CD4-positive, alpha-beta T cell treated with Interleukin-4 for 4 hours (primary cell): Measurements from ENCODE around the gene ELMO3.

ENCODE experiments used
- DNase-seq: peaks from one replicate; pipeline ENCODE4 v3.0.0-alpha.2; 2020

Gene ELMO3

DNA sequence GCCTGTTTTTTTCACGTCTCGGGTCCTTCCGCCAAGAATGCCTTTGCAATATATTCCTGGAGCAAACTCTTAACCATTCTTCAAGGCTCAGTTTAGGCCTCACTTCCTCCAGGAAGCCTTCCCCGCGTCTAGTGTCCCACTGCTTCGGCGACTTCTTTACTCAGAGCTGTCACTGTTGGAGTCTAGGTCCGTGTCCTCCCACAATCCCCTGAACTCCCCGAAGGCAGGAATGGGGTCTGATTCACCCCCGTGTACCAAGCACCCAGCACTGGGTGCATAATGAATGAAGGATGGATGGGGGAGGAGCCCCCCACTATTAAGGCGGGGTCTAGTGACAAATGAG, 15.7 kb upstream of the ELMO3 start:
- DNase-seq: no peak

GRCh38 chr16:67183627-67184452, 15.1 kb upstream of the ELMO3 start, which contains the start of gene MATCAP1:
TSS of gene MATCAP1 (minus strand) at chr16:67183963. CDS start at chr16:67180610, 3,353 bp downstream.
- DNase-seq: peak; percentile 97

DNA sequence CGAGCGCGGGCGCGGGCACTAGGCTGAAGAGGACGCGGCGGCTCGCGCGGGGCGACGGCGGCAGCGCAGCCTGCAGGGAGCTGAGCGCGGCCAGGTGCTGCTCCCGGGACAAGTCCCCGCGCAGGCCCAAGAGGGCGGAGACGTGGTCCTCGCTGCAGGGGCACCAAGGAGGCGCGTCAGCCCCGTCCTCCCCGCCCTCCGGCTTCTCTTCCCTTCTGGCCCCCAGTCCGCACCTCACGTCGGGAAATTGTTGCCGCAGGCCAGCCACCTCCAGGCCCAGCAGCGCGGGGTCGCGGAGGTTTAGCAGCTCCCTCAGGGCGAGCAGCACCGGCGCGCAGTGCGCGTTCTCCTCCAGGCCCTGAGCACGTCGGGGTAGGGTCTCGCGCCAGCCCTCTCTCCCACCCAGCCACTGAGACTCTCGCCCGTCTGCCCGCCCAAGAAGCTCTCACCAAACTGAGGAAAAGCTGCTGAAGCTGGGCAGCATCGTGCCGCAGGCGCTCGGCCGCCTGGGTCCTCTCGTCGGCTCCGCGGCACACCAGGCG, 14.4 kb upstream of the ELMO3 start:
- DNase-seq: no peak

DNA sequence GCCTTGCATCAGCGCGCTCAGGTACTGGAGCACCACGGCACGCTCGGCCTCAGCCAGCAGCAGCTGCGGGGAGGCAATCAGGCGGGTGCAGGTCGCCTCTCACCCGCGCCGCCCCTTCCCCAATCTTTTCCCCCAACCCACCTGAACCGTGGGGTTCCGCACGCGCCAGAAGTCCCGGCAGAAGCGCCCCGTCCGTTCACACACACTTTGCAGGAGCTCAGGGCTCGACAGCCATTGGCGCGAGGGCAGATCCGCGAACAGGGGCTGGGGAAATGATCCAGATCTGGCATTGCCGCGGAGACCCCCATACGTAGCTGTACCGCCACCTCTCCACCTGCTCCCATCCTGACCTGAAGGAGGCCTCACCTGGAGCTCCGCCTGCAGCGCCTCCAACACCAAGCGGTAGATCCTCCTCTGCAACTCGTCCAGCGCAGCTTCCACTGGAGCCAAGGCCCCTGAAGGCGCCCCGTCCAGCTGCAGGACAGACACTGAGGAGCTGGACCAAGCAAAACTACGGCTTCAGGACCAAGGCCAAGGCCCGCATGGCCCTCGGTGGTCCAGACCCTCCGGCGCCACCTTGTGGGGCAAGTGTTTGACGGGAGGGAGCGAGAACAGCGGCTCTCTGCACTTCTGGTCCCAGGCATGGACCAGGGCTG, 13.8 kb upstream of the ELMO3 start:
- peak; percentile 72 for DNase-seq

DNA sequence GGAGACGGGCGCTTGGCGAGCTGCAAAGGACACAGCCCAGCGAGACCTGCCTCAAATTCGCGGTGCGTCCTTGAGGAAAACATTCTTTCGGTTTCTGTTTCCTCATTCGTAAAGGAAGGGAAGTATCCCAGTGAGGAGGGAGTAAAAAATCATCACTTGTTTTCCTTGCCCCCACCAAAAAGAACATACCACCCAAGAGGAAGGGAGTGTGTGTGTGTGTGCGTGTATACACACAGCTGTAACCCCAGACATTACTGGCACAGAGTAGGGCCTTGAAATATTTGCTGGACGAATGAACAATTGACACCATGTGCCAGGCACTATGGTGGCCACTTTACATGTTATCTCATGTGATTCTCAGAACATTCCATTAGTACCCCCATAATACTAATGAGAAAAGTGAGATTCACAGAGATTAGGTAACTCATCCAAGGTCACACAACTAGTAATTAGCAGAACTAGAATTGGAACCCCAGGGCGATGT, 13.2 kb upstream of the ELMO3 start:
- DNase-seq: no peak

DNA sequence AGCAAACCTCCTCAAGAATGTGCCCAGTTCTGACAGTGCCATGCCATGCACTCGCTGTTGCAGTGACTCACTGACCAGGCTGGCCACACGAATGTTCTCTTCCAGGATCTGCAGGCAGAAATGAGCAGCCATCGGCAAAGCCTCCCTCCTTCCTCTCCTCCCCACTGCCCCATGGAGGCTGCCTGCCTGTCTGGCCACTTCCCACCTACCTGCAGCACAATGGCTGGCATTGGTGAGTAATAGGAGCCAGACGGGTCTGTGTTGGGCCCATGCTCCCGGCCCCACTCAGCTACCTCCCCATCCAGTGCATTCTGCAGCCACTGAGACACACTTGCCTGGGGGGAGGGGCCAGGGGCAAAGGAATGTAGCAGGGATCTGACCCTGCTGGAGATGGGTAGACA, 12.4 kb upstream of the ELMO3 start:
- no peak for DNase-seq

GRCh38 chr16:67187175-67187890, 11.6 kb upstream of the ELMO3 start:
- no peak for DNase-seq

DNA sequence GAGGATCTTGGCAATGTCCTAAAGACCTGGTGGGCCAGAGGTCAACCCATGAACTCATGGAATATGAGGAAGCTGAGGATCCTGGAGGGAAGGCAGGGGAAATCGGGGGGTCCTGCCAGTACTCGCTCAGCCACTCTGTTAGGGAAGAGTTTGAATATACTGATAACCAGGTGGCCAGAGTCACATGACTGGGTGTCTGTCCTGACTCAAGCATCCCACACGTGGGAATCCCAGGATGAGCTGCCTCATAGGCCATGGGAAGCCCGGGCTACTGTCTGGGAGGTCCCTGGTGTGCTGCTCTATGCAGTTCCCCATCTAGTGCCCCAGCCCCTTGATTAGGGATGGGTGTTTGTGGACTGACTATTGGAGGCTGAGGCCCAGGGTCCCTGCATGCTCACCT, 10.6 kb upstream of the ELMO3 start:
- no peak for DNase-seq

GRCh38 chr16:67188798-67189197, 10.1 kb upstream of the ELMO3 start:
- DNase-seq: no peak

DNA sequence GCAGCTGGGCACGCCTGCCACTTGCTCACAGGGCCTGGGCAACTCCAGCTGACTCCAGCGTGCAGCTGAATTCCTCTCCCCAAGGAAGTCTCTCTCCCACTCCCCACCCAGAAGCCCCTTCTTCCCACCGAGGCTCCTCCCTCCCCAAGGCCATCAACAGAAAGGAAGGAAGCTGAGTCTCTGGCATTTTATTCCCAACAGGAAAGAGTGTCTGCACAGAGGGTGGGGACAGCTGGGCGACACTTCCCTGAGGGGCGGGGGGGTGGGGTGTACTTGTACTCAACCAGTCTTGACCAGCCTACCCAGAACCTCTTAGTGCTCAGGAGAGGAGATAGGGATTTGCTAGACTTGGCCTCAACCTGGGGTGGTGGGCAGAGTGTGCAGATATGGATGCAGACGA, 8.9 kb upstream of the ELMO3 start, which contains the start of gene EXOC3L1:
EXOC3L1 (minus strand) TSS at position 96 of the 400 bp plus-strand sequence. CDS start 460 bp downstream, outside the sequence.
- no peak for DNase-seq

DNA sequence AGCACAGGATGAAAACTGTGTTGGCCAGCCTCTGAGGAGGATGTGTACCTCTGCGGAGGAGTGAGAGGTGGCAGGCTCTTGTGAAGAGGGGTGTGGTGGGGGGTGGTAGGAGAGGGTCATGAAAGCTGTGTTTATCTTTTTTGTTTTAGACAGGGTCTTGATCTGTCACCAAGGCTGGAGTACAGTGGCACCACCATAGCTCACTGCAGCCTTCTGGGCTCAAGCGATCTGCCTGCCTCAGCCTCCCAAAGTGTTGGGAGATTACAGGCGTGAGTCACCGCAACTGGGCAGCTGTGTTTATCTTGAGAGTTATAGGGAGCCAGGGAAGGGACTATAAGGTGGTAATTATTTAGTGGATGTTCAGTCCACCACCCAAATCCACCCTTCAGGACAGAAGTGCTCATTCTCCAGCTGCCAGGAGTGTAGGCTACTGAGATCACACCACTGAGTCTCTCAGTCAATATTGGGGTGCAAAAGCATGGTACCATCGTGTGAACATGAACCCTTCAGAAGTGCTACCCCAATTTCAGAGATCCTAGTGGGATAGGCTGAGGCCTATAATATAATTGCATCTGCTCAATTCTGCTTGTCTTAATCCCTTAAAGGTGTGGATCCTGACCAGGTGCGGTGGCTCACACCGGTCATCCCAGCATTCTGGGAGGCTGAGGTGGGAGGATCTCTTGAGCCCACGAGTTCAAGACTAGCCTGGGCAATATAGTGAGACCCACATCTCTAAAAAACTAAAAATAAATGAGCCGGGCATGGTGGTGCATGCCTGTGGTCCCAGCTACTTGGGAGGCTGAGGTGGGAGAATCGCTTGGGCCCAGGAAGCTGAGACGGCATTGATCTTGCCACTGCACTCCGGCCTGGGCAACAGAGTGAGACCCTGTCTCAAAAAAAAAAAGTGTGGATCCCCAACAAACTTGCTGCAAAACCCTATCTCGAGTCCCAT, 8.2 kb upstream of the ELMO3 start:
- no peak for DNase-seq

DNA sequence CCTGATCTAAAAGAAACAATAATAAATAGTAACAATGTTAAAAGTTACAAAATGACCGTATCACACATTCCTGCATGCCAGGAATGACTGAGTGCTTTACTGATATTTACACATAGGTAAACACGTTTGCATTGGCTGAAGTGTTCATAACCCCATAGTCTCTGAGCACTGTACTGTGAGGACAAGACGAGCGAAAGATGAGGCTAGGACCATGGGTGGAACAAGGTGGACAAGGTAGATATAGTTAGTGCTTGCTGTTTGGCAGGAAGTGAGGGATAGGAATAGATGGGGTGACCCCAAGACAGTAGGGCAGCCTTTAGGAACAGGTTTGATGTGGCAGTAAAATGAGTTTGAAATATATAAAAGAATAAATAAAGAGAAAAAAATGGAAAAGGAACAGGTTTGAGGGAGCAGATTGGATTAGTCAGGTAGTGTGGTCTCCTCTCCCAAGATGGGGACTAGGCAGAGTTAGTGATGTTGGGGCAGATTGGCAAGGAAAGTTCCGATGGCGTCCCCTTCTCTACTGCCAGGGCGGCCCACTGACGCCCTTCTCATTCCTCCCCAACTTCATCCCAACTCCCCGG, 7.4 kb upstream of the ELMO3 start:
- no peak for DNase-seq

- peak; percentile 83 for DNase-seq
These were observed 6.8 kb upstream of the ELMO3 start, which contains the start of gene E2F4 for GRCh38 chr16:67191995-67192681. TSS of gene E2F4 (plus strand) at chr16:67192155. CDS start at chr16:67192228, 73 bp downstream.

- DNase-seq: no peak
These were observed 6.1 kb upstream of the ELMO3 start for GRCh38 chr16:67192781-67193361.

GRCh38 chr16:67193536-67193935, 5.4 kb upstream of the ELMO3 start:
- DNase-seq: no peak

- DNase-seq: no peak
These were observed 4.7 kb upstream of the ELMO3 start for GRCh38 chr16:67194260-67194659.

DNA sequence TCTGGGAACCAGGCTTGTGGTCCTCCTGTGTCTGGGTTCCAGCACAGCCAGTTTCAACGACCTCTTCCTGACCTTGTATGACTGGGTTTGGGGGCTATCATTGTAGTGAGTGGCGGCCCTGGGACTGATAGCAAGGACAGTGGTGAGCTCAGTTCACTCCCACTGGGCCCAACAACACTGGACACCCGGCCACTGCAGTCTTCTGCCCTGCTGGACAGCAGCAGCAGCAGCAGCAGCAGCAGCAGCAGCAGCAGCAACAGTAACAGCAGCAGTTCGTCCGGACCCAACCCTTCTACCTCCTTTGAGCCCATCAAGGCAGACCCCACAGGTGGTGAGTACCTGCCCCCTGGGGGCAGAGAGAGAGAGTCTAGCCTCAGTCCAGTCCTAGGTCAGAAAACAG, 3.3 kb upstream of the ELMO3 start:
- no peak for DNase-seq

DNA sequence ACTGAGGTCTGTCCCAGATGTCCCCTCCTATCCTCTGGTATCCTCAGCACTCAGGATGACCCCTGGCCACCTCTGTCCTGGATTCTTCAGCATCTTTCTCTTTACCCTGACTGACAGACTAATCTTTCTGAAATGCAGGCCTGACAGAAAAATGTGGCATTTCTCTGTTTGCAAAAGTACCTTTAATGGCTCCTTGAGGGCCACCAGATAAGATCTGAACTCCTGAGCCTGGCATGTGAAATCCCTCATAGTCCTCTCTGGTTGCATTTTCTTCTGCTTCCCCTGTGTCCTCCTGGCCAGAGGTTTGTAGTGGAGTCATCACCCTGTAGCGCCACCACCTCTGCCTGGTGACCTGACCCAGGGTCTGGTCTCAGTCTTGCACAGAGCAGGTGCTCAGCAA, 2.0 kb upstream of the ELMO3 start:
- DNase-seq: no peak

DNA sequence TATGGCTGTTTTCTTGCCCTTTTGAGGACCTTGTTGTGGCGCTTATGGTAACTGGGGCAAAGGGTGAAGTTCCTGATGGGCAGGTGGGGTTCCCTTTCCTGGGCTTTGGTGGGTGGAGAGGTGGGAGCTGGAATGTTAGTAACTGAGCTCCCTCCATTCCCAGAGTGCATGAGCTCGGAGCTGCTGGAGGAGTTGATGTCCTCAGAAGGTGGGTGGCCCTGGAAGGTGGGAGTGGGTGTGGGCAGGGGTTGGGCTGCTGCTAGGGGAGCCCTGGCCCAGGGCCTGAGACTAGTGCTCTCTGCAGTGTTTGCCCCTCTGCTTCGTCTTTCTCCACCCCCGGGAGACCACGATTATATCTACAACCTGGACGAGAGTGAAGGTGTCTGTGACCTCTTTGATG, 1.2 kb upstream of the ELMO3 start:
- DNase-seq: no peak

GRCh38 chr16:67198238-67198734, 645 bp upstream of the ELMO3 start:
- no peak for DNase-seq
